ENCODE results near the gene ARAP3.

The ARAP3 gene

DNA sequence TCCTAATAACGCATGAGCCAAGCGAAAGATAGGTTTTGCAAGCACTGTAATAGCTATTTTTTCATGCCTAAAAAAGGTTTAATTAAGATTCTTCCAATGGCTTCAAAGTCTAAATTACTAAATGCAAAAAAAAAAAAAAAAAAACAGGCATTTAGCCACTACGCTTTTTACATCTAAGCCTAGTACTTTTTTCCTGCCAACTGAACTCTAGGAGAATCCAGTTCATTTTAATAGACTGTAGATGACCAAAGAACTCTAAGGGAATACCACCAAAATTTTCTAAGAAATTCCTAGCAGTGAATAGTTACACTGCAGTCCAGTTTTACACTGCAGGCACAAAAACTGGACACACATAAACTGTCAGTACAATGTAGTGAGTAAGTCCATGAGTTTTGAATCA is 73.0 kb downstream of the ARAP3 start:
- DNase-seq, result no peak

DNA sequence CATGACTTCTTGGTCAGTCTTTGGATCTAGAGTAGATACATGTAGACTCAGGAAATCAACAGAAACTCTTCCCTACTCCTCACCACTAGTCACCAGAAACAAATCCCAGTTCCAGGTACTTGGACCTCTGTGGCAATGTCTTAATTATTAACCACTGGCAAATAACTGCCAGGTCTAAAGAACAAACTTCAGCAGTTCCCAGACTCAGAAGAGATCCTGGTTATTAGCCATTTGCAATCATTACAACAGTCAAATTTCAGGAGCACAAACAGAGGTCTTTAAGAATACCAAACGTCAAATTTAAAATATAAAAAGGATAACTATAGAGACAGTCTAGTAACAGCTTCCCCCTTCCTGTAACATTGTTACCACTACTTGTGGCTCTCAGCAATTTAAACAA is 73.5 kb downstream of the ARAP3 start:
- no peak for DNase-seq

DNA sequence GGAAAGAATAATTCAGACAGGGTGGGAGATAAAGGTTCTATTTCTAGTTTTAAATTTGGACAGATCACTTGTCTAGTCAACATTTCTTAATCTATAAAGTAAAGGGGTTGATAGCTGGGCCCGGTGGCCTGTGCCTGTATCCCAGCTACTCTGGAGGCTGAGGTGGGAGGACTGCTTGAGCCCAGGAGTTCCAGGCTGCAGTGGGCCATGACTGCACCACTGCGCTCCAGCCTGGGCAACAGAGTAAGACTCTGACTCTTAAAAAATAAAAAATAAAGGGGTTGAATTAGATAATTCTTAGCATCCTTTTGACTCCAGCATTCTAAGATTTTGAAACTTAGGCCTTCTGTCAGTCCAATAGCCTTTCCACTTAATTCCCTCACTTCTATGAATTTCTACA is 74.0 kb downstream of the ARAP3 start:
- DNase-seq, result no peak

DNA sequence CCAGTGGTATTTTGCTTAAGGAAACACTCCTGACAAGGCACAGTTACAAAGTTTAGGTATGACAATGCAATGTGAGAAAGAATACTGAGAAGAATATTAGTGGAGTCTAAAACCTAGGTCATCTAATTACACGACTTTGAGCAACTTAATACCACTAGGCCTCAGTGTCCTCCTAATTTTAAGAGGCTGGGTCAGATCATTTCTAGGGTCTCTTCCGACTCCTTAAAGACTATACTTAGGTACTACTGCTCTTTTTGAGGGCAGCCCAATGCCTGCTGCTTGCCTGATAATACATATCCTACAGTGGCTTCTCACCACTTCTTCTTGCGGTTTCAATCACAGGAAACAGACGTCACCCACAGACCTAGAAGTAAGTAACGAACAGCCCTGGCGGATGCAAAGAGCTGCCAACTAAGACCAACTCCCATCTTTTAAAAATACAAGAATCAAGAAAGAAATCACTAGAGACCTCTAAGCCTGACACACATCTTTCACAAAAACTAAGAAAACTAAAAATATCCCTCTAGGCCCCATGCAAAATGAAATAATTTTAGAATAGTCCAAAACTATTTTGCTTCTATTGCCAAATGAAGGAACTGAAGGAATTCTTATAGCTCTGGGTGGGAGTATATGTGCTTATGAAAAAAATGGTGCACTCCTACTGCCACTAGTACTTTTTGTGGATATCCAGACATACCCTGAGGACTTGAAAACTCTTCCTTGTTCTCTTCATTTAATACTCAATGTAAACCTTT is 76.3 kb downstream of the ARAP3 start:
- peak; percentile 98 for DNase-seq

DNA sequence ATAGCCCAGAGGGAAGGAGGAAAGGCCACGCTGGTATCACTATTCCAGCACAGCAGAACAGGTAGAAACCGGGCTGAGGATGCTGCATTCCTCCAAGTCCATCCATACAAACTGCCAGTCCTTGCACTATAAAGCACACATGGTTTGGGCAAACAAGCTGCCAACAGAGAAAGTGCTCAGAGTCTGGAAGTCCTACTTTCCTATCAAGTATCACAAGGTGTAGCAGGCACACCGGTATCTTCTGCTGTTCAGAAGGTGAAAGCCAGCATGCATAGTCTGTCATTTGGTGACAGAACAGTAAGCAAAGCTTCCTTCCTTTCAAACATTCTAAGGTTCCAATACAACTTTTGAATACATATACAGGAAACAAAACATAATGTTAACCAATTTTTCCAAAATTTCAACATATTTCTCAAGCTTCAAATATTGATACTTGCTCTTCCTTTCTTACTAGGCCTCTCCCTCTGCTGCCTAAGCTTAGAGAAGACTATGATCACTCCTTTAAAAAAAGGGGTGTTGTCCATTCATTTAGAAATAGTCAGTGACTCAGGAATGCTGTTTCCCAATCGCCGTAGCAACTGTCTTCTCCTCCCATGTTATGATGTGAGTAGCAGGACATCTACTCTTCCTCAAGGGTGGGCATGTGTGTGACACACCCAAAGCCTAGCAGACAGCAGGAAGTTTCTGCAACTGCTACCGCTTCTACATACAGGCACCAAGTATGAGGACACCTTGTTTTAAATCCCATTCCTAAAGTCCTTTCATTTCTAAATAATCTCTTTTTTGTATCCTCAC is 77.9 kb downstream of the ARAP3 start:
- peak; percentile 95 for DNase-seq
